Panc1 (cell line): ENCODE results near the gene ZSCAN10. TPM values are rescaled to one million over a fixed set of nuclear protein-coding genes. Genes with fewer than 3 reads are reported as not detected.

Experiments used
- ATAC-seq: fragments of 200-7000 bp; cut with Tn5 transposase; 2 replicates; pipeline ENCODE4 v1.9.1; 2020; ENCODE audit warnings: mild to moderate bottlenecking, moderate library complexity
- BruUV-seq: library from RNA; stranded (reverse); fragments of 400-500 nt; replicated peaks from 2 replicates; lab custom pipeline; 2021; lab: Mats Ljungman, UMichigan
- CTCF ChIA-PET: fragments of 300-600 bp; sonication (Branson Sonifier 250); formaldehyde crosslinking; loops from one replicate; lab custom pipeline; 2022; ENCODE audit warnings: antibody characterized with exemption; lab: Charles Lee
- POLR2A ChIA-PET: fragments of 300-600 bp; sonication (Branson Sonifier 250); formaldehyde crosslinking; loops from one replicate; lab custom pipeline; 2022; ENCODE audit warnings: antibody characterized with exemption; lab: Charles Lee
- DNase-seq: peaks from one replicate; pipeline ENCODE4 v3.0.0-alpha.2; 2010; ENCODE audit warnings: low read depth, low spot score
- H3K27ac ChIP-seq: 2 replicates; pipeline ENCODE4 v1.5.1; 2011; ENCODE audit warnings: mild to moderate bottlenecking, low read length, inconsistent platforms
- H3K27me3 ChIP-seq: fragments of 200-500 bp; sonication (Bioruptor generic); 2 replicates; pipeline ENCODE4 v1.6.0; 2014; ENCODE audit warnings: low read length, inconsistent platforms; ENCODE audit not compliant: control insufficient read depth, insufficient read depth
- H3K36me3 ChIP-seq: fragments of 200-500 bp; sonication (Bioruptor generic); 2 replicates; pipeline ENCODE4 v1.5.1; 2014; ENCODE audit warnings: inconsistent platforms, mild to moderate bottlenecking, low read length, moderate library complexity; ENCODE audit not compliant: control insufficient read depth, insufficient read depth
- H3K4me1 ChIP-seq: 2 replicates; pipeline ENCODE4 v1.5.1; 2011; ENCODE audit warnings: inconsistent platforms, mild to moderate bottlenecking, low read length, moderate library complexity; ENCODE audit not compliant: control insufficient read depth, insufficient read depth
- H3K4me3 ChIP-seq, 2 experiments: 2 replicates each; pipeline ENCODE4 v1.5.1; 2011 to 2012; ENCODE audit warnings: low read depth in 2 of 2, low read length in 2 of 2, mild to moderate bottlenecking in 2 of 2, inconsistent platforms in 1 of 2, moderate library complexity in 1 of 2
- H3K9me3 ChIP-seq: fragments of 200-500 bp; sonication (Bioruptor generic); 2 replicates; pipeline ENCODE4 v1.5.1; 2014; ENCODE audit warnings: low read depth, mild to moderate bottlenecking, inconsistent platforms, low read length, moderate library complexity; ENCODE audit not compliant: control insufficient read depth, insufficient read depth
- POLR2AphosphoS5 ChIP-seq: IDR thresholded peaks from 2 replicates; pipeline ENCODE4 v1.6.1; 2012; ENCODE audit warnings: mild to moderate bottlenecking, low read depth, low read length, moderate library complexity
- REST ChIP-seq, 2 experiments: IDR thresholded peaks; 2 replicates each; pipeline ENCODE4 v1.6.1; 2011 to 2012; ENCODE audit warnings: low read depth in 2 of 2, control low read depth in 1 of 2, low read length in 1 of 2, mild to moderate bottlenecking in 1 of 2, moderate library complexity in 1 of 2; ENCODE audit not compliant: insufficient read depth in 1 of 2
- SIN3A ChIP-seq: IDR thresholded peaks from 2 replicates; pipeline ENCODE4 v1.6.1; 2012; ENCODE audit warnings: low read depth, mild to moderate bottlenecking, low read length, moderate library complexity, borderline replicate concordance; ENCODE audit not compliant: insufficient read depth
- TCF7L2 ChIP-seq: IDR thresholded peaks from 2 replicates; pipeline ENCODE4 v1.6.1; 2011; ENCODE audit warnings: mild to moderate bottlenecking, low read depth, low read length, inconsistent platforms
- in situ Hi-C: cut with HindIII; loops from 2 replicates; pipeline ENCODE4 v1.10.0; 2016; ENCODE audit warnings: low sequenced_read_pairs, low pct_unique_long_range_greater_than_20kb
- intact Hi-C: fragments of 100-400 bp; cut with micrococcal nuclease; formaldehyde crosslinking; loops from one replicate; pipeline ENCODE4 v1.10.0; 2022; ENCODE audit not compliant: unreplicated experiment
- total RNA-seq: library from RNA; stranded (reverse); gene quantifications from one replicate; pipeline ENCODE4 v1.2.1, GENCODE V29; 2021; ENCODE audit not compliant: unreplicated experiment
- TF ChIP-seq, protein P1 (sequence below): fragments of 450-650 bp; IDR thresholded peaks from 2 replicates; pipeline ENCODE4 v1.5.1; 2017; ENCODE audit warnings: mild to moderate bottlenecking

ZSCAN10 gene
- total RNA-seq, 1 experiment from 2014 or later: 0.21 TPM

GRCh38 chr16:3138823-3139426 lies 39.8 kb upstream of the ZSCAN10 start:
- Histone ChIP-seq H3K4me1 (peaks cover 7% of the 10 kb centered on the region; the same call in 1 of the 2 replicates), H3K4me3 (no peak overlapping the region), H3K36me3 (peaks cover 7% of the 10 kb centered on the region; the same call in 1 of the 2 replicates), H3K27ac (no peak overlapping the region), H3K9me3 (no peaks in the 10 kb centered on the region), H3K27me3 (no peaks in the 10 kb centered on the region)
- no TSS peak for BruUV-seq
- intact Hi-C loops (no loop called here), in situ Hi-C loops (no loop called here)
- ATAC-seq: no peak
- TF ChIP-seq REST (IDR thresholded peaks at IDR 0.05; ENCODE audit: insufficient read depth in 1 of 2, low read depth in 2 of 2, low read length in 1 of 2) (no peak), TCF7L2 (no peak)
- TF ChIP-seq, protein P1, sequence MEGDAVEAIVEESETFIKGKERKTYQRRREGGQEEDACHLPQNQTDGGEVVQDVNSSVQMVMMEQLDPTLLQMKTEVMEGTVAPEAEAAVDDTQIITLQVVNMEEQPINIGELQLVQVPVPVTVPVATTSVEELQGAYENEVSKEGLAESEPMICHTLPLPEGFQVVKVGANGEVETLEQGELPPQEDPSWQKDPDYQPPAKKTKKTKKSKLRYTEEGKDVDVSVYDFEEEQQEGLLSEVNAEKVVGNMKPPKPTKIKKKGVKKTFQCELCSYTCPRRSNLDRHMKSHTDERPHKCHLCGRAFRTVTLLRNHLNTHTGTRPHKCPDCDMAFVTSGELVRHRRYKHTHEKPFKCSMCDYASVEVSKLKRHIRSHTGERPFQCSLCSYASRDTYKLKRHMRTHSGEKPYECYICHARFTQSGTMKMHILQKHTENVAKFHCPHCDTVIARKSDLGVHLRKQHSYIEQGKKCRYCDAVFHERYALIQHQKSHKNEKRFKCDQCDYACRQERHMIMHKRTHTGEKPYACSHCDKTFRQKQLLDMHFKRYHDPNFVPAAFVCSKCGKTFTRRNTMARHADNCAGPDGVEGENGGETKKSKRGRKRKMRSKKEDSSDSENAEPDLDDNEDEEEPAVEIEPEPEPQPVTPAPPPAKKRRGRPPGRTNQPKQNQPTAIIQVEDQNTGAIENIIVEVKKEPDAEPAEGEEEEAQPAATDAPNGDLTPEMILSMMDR: no peak
- no peak for DNase-seq
- POLR2A ChIA-PET: no interaction called here
- CTCF ChIA-PET: no interaction called here

DNA sequence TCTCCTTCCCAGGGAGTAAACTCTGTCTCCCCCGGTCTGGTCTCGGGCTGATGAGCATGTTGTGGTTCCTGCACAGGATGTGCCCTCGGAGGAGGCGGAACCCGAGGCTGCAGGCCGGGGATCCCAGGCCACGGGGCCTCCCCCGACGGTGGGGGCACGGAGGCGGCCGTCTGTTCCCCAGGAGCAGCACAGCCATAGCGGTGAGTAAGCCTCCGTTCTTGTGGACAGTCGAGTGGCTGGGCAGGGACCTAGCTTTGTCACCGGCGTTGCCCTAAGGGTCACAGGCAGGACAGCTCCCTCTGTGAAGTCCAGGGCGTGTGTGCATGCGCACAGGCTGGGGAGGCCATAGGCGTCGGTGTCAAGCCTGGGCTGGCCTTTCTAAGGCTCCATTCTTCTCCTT lies 39.2 kb upstream of the ZSCAN10 start:
- ChIA-PET POLR2A (no interaction called here), CTCF (no interaction called here)
- BruUV-seq: no TSS peak

More for the DNA sequence above, 39.2 kb upstream of the ZSCAN10 start:
- ATAC-seq (no peak), DNase-seq (no peak)
- Histone ChIP-seq H3K27ac (no peak overlapping the region), H3K27me3 (no peaks in the 10 kb centered on the region), H3K9me3 (no peaks in the 10 kb centered on the region), H3K36me3 (peaks cover 10% of the 10 kb centered on the region; the same call in 1 of the 2 replicates), H3K4me1 (peaks cover 7% of the 10 kb centered on the region; the same call in 1 of the 2 replicates), H3K4me3 (no peak overlapping the region)
- in situ Hi-C loops (no loop called here), intact Hi-C loops (no loop called here)
- no peak for TF ChIP-seq POLR2AphosphoS5
- TF ChIP-seq REST (IDR thresholded peaks at IDR 0.05; ENCODE audit: insufficient read depth in 1 of 2, low read depth in 2 of 2, low read length in 1 of 2): no peak
- TF ChIP-seq SIN3A: no peak
- no peak for TF ChIP-seq TCF7L2
- TF ChIP-seq, protein P1: no peak
